Memory B cell (primary cell): ENCODE measurements around the gene OXT.
"Not testable (repeated sequence)": the region's sequence is repeated elsewhere in the genome, so short reads cannot be mapped to it uniquely, and the experiment has no call there.

Source experiments
- ATAC-seq: fragments of 150-1000 bp; cut with Tn5 transposase; 2 replicates; pipeline ENCODE4 v1.10.0; 2021; ENCODE audit warnings: low read depth, mild to moderate bottlenecking, moderate library complexity
- DNase-seq, 2 donors: peaks; one replicate each; pipeline ENCODE4 v3.0.0; 2022; ENCODE audit warnings: low spot score in 2 of 2
- H3K27ac Mint-ChIP-seq: one replicate; pipeline ENCODE4 v1.8.0; 2022; ENCODE audit warnings: mild to moderate bottlenecking, moderate library complexity, mixed read lengths
- H3K27me3 Mint-ChIP-seq: one replicate; pipeline ENCODE4 v1.8.0; 2022; ENCODE audit warnings: mixed read lengths
- H3K36me3 Mint-ChIP-seq: one replicate; pipeline ENCODE4 v1.8.0; 2022; ENCODE audit warnings: mild to moderate bottlenecking, mixed read lengths
- H3K4me1 Mint-ChIP-seq: one replicate; pipeline ENCODE4 v1.8.0; 2022; ENCODE audit warnings: mixed read lengths
- H3K4me3 Mint-ChIP-seq: one replicate; pipeline ENCODE4 v1.8.0; 2022; ENCODE audit warnings: mild to moderate bottlenecking, moderate library complexity, mixed read lengths
- H3K9me3 Mint-ChIP-seq: one replicate; pipeline ENCODE4 v1.8.0; 2022; ENCODE audit warnings: mixed read lengths

OXT gene

GRCh38 chr20:3106185-3106584 is 34.8 kb downstream of the OXT start:
- H3K36me3 Mint-ChIP-seq: peaks cover 5% of the 10 kb centered on the region
- no peak overlapping the region for H3K27ac Mint-ChIP-seq
- no peak overlapping the region for H3K4me3 Mint-ChIP-seq
- no peak for ATAC-seq
- DNase-seq: no peak
- H3K9me3 Mint-ChIP-seq: no peaks in the 10 kb centered on the region
- peaks cover 9% of the 10 kb centered on the region for H3K4me1 Mint-ChIP-seq
- peaks cover 3% of the 10 kb centered on the region for H3K27me3 Mint-ChIP-seq

GRCh38 chr20:3106658-3107463 is 35.4 kb downstream of the OXT start:
- H3K27me3 Mint-ChIP-seq: peaks cover 1% of the 10 kb centered on the region
- H3K4me1 Mint-ChIP-seq: peaks cover 7% of the 10 kb centered on the region
- no peak overlapping the region for H3K4me3 Mint-ChIP-seq
- DNase-seq: no peak
- no peaks in the 10 kb centered on the region for H3K9me3 Mint-ChIP-seq
- no peak for ATAC-seq
- H3K27ac Mint-ChIP-seq: no peak overlapping the region
- H3K36me3 Mint-ChIP-seq: peaks cover 10% of the 10 kb centered on the region

- DNase-seq (no peak), ATAC-seq (no peak)
- peaks cover 1% of the 10 kb centered on the region for H3K27me3 Mint-ChIP-seq
- peaks cover 2% of the 10 kb centered on the region for H3K4me1 Mint-ChIP-seq
- no peak overlapping the region for H3K27ac Mint-ChIP-seq
- no peak overlapping the region for H3K4me3 Mint-ChIP-seq
- H3K36me3 Mint-ChIP-seq: peaks cover 12% of the 10 kb centered on the region
- H3K9me3 Mint-ChIP-seq: no peaks in the 10 kb centered on the region
Observed at GRCh38 chr20:3107464-3108025, 36.1 kb downstream of the OXT start.

GRCh38 chr20:3109350-3110302 is 38.2 kb downstream of the OXT start:
- DNase-seq: no peak

GRCh38 chr20:3111507-3111906 is 40.1 kb downstream of the OXT start:
- H3K4me3 Mint-ChIP-seq: no peak overlapping the region
- no peak for DNase-seq
- H3K36me3 Mint-ChIP-seq: peaks cover 22% of the 10 kb centered on the region
- no peaks in the 10 kb centered on the region for H3K27me3 Mint-ChIP-seq
- H3K4me1 Mint-ChIP-seq: peaks cover 2% of the 10 kb centered on the region
- no peak for ATAC-seq
- H3K9me3 Mint-ChIP-seq: no peaks in the 10 kb centered on the region
- H3K27ac Mint-ChIP-seq: no peak overlapping the region

More at GRCh38 chr20:3109350-3110302, 38.2 kb downstream of the OXT start:
- H3K9me3 Mint-ChIP-seq: no peaks in the 10 kb centered on the region
- no peak overlapping the region for H3K4me3 Mint-ChIP-seq
- ATAC-seq: no peak
- H3K27ac Mint-ChIP-seq: no peak overlapping the region
- peaks cover 22% of the 10 kb centered on the region for H3K36me3 Mint-ChIP-seq
- no peaks in the 10 kb centered on the region for H3K27me3 Mint-ChIP-seq
- H3K4me1 Mint-ChIP-seq: no peaks in the 10 kb centered on the region

- DNase-seq: no peak
- Mint-ChIP-seq H3K27me3 (no peaks in the 10 kb centered on the region), H3K9me3 (no peaks in the 10 kb centered on the region), H3K27ac (no peak overlapping the region), H3K36me3 (peaks cover 22% of the 10 kb centered on the region), H3K4me1 (peaks cover 2% of the 10 kb centered on the region), H3K4me3 (no peak overlapping the region)
- ATAC-seq: no peak
Observed at GRCh38 chr20:3111995-3112394, 40.6 kb downstream of the OXT start.

- Mint-ChIP-seq H3K36me3 (peaks cover 23% of the 10 kb centered on the region), H3K4me3 (no peak overlapping the region), H3K4me1 (peaks cover 4% of the 10 kb centered on the region), H3K27ac (no peak overlapping the region), H3K27me3 (no peaks in the 10 kb centered on the region), H3K9me3 (no peaks in the 10 kb centered on the region)
- ATAC-seq: peak; percentile 48
- peak in 1 of 2 donors; percentile 24 for DNase-seq
Observed at GRCh38 chr20:3115190-3116107, 44.0 kb downstream of the OXT start.

GRCh38 chr20:3116341-3116740 is 44.9 kb downstream of the OXT start:
- Mint-ChIP-seq H3K4me1 (peaks cover 4% of the 10 kb centered on the region), H3K9me3 (no peaks in the 10 kb centered on the region), H3K27ac (no peak overlapping the region), H3K36me3 (peaks cover 24% of the 10 kb centered on the region), H3K27me3 (no peaks in the 10 kb centered on the region), H3K4me3 (no peak overlapping the region)
- ATAC-seq (no peak), DNase-seq (no peak)

- not testable (repeated sequence) for H3K4me3 Mint-ChIP-seq, H3K9me3 Mint-ChIP-seq, H3K4me1 Mint-ChIP-seq, H3K27ac Mint-ChIP-seq, H3K27me3 Mint-ChIP-seq, DNase-seq
- peak; percentile 66 for ATAC-seq
- peaks cover 31% of the 10 kb centered on the region for H3K36me3 Mint-ChIP-seq
Observed at GRCh38 chr20:3117839-3118379, 46.5 kb downstream of the OXT start.

- no peak overlapping the region for H3K4me3 Mint-ChIP-seq
- H3K9me3 Mint-ChIP-seq: peaks cover 3% of the 10 kb centered on the region
- no peaks in the 10 kb centered on the region for H3K27me3 Mint-ChIP-seq
- H3K4me1 Mint-ChIP-seq: peaks cover 4% of the 10 kb centered on the region
- no peak overlapping the region for H3K27ac Mint-ChIP-seq
- peaks cover 29% of the 10 kb centered on the region for H3K36me3 Mint-ChIP-seq
- no peak for DNase-seq
- ATAC-seq: no peak
Observed at GRCh38 chr20:3119044-3119443, 47.6 kb downstream of the OXT start.

- no peak for DNase-seq
- Mint-ChIP-seq H3K27me3 (no peaks in the 10 kb centered on the region), H3K4me1 (peaks cover 2% of the 10 kb centered on the region), H3K4me3 (no peak overlapping the region), H3K27ac (peak overlapping the region; percentile 14), H3K9me3 (peaks cover 6% of the 10 kb centered on the region), H3K36me3 (peaks cover 32% of the 10 kb centered on the region)
- ATAC-seq: no peak
Observed at GRCh38 chr20:3121271-3121911, 50.0 kb downstream of the OXT start.
